ENCODE data around the gene OBSL1.

OBSL1 gene

DNA sequence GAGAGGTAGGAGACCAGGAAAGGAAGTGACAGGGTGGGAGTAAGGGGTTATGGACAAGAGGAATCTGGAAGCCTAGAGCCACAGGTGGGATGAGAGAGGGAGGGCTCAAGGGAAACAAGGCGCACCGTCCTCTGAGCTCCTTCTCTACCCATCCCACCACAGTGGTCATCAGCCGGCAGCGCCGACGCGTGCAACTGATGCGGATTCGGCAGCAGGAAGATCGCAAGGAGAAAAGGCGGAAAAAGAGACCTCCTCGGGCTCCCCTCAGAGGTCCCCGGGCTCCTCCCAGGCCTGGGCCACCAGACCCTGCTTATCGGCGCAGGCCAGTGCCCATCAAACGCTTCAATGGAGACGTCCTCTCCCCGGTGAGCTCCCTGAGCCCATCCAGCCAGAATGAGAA lies 22.3 kb downstream of the OBSL1 start:
- DNase-seq: no peak

DNA sequence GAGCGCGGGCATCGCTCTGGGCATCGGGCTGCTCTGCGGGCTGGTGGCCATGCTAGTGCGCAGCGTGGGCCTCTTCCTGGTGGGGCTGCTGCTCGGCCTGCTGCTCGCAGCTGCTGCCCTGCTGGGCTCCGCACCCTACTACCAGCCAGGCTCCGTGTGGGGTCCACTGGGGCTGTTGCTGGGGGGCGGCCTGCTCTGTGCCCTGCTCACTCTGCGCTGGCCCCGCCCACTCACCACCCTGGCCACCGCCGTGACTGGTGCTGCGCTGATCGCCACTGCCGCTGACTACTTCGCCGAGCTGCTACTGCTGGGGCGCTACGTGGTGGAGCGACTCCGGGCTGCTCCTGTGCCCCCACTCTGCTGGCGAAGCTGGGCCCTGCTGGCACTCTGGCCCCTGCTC lies 23.7 kb downstream of the OBSL1 start:
- no peak for DNase-seq

DNA sequence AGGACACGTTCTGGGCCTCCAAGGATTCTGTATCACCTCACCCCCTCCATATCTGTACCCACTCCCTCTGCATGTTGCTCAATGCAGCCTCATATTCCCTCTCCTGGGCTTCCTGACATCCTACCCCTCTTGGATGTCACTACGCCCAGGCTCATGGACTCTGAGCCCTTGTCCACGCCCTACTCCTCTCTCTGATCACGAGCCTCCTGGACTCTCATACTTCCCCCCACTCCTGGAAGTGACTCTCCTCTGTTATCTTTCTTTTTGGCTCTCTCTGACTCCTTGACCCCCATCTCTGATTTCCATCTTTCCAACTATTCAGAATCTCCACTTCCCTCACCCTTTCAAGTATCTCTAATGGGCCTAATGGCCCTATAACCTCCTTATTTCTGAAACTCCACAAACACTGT lies 25.4 kb downstream of the OBSL1 start:
- DNase-seq: no peak

DNA sequence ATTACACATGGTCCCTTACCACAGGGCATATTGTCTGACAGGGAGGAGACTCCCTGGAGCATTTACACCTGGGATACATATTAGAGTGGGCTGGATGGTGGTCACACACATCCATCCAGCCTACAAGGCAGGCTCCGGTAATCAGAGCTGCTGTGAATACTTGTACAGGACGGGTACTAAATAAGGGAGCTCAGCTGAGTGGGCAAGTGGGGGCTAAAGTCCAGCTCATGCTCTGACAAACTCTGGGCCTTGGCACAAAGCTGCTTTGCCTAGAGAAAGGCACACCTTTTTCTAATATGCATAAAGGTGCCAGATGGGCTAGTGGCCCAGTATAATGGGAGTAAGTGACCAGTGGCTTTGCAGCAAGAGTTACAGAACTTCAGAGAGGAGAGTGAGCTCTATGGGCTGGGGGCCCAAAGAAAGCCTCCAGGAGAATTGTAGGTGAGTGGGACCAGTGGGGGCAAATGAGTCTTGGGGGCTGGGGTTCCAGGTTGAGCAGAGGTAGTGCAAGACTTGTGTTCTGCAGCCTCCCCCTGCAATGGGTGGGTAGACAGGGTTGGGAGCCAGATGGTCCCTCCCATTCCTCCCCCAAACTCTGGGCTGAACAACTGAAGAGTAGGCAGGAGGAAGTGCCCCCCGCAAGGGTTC lies 25.9 kb downstream of the OBSL1 start:
- no peak for DNase-seq

DNA sequence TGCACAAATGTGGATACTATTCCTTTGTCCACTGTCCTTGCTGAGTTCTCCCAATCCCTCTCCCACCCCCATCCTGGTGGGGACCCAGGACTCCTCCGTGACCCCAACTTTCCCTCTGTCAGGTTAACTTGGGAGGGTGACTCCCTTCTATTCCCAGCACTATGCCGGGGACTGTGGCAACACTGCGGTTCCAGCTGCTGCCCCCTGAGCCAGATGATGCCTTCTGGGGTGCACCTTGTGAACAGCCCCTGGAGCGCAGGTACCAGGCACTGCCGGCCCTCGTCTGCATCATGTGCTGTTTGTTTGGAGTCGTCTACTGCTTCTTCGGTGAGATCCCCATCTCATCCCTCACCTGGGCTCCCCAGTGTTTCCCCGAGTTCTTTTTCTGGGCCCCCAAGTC lies 26.8 kb downstream of the OBSL1 start:
- no peak for DNase-seq

DNA sequence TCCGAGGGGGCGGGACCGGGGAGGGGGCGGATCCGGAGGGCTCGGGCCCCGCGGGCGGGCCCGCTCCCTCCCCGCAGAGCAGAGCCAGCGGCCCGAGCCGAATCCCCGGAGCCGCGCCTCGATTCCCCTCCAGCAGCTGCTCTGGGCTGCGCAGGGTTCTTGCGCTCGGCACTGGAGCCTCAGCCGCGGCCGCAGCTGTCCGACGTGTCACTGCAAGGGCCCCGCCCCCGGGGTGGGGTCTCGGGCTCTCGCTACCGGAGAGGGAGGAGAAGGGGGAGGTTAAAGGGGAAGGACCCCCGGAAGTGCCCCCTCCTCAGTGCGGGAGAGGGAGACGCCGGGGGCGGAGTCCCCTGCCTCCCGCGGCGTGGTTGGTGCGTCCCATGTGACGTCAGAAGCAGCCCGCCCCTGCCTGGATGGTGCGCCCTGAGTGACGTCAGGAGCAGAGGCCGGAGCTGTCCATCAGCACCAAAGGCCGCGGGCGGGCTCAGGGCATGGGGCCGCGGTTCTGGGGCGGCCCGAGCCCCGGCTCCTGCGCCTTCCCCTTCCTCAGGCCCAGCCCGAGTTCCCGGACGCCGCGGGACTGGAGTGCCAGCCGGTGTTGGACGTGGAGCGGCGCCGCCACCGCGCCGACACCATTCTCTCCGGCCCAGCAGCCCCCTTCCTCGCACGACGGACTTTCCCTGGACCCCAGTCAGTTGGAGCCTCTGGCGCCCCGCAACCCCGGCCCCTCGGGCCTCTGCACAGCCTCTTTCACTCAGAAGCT lies 27.6 kb downstream of the OBSL1 start, which contains the start of the genes CHPF and TMEM198:
CHPF (minus strand) TSS at position 214 of the 763 bp plus-strand sequence. CDS start 271 bp downstream, outside the sequence.
TMEM198 (plus strand) TSS at position 433 of the 763 bp plus-strand sequence. CDS start 700 bp downstream, outside the sequence.
- peak; percentile 100 for DNase-seq

DNA sequence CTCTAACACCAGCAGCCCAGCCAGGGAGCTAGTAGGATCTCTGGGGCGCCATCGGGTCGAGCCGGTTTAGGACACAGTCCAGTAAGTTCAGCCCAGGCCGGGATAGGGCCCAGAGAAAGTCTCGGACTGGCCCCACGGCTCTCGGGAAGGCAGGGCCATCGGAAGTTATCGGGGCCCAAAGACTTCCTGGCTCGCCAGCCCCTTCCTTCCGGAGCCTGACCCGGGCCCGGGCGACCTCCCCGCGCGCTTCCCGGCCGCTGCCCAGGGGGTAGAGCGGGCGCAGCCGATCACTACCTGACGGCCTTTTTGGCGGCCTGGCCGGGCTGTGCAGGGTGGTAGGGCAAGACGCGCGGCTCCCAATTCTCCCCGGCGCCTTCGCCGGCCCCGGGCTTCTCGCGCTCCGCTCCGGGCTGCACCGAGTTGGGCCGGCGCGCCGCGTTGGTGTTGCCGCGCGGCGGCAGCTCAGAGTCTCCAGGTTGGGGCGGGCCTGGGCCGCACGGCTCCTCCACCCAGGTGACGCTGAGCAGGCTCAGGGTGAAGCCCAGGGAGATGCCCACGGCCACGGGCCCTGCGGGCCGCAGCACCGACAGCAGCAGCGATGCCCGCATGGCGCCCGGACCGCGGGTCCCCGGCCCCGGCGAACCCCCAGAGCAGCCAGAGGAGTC lies 28.3 kb downstream of the OBSL1 start:
- peak; percentile 81 for DNase-seq

DNA sequence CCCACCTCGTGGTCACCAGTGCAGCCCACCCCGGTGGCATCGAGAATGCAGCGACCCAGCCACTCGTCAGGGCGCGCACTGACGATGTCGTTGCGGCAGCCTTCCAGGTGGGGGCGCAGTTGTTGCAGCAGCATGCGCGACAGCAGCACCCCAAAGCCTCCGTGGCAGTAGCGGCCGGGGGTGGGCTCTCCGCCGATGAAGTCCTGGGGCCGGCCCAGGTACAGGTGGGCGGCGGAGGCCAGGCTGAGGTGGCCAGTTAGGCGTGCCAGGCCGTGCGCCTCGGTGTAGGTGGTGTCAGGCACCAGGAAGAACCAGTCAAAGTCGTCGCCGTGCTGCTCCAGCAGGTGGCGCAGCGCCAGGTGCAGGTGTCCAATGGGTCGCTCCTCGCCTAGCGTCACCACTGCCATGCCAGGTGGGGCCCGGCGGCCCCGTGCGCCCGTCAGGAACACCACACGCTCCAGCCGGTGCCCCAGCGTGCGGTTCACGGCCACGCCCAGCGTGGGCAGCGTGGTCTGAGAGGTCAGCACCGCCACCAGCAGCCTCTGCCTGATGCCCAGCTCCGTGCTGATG lies 29.6 kb downstream of the OBSL1 start:
- peak; percentile 94 for DNase-seq

DNA sequence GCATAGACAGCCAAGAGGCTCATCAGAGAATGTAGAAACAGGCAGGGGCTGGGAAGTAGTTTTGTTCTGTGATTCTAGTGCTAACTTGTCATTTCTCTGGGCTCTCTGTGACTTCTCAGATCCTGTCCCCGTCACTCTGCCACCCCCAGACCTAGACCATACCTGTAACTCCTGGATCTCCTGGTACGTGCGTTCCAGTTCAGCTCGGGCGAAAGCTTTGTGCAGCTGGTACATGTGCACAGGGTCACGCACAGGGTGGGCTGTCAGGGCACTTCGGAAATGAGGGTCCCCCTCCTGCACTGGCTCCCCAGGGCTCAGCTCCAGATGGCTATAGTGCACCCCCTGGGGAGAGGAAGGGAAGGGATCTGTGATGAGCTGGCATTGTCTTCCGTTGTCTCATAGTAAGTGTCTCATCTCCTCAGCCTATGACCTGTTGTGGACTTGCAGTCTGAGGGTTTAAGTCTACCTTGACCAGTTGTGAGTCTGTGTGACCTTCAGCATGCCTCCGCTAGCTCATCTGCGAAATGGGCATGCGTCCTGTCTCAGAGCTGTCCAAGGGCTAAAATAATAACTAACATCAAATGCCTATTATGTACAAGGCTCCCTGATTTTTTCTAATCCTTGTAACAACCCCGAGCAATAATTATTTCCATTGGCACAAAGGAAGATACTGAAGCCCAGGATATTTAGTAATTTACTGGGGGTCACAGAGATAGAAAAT lies 30.4 kb downstream of the OBSL1 start:
- no peak for DNase-seq

DNA sequence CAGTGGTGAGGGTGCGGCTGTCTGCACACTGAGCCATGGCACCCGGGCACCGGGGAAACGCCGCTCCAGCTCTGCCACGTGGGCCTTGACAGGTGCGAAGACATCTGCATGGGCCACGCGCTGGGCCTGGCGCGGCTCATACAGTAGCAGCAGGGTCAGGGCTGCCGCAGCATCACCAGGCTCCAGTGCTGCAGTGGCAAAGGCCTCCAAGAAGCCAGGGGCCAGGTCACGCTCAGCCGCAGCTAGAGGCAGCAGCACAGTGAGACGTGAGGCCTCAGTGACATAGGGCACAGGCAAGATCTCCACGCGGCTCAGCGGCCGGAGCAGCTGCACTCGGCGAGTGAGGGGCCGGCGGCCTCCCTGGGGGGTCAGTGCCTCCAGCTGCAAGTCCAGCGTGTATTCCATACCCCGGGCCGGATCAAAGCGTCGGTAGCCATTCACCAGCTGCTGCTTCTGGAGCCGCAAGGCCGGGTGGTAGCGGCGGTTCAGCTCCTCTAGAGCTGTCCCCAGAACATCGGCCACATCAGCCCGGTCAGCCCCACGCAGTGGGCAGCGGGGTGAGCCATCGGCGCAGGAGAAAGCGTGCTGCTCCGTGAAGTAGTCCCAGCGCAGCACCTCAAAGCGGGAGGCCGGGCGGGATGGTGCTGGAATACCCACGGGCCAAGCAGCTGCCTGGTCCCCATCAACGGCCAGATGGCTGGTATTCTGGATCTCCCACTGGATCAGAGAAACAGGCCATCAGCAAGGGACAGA lies 31.2 kb downstream of the OBSL1 start:
- DNase-seq: no peak

DNA sequence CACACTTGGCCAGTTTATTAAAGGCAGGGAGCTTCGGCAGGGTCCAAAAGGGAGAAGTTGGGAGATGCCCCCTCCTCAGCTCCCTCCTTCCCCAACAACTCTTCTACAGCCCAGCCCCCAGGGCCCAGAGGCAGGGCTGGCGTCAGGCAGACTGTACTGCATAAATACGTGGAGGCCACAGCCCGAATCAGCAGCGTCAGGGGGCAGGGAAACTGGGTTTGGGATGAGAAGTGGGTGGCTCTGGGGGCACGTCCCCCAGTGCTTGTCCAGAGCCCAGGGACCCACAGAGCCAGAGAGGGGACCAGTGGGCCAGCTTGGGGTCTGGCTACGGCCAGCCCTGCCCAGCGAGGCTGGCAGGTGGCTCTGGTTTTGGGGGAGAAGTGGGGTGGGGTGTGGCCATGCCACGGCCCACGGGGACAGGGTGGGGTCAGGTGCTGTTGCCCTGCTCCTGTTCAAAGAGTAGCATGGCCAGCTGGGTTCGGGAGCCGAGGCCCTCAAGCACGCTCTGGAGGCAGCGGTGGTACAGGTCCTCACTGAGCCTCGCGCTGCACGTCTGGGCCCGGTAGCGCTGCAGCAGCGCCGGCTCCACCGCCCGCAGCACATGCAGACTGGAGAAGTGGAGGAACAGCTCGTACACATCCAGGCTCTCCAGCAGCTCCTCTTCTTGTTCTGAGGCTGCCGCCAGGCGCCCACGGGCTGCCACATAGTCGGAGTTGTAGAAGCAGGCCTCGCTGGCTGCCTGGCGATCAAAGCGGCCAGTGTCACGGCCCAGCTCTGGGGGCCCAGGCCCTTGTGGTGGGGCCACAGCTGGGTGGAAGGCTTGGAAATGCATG lies 32.2 kb downstream of the OBSL1 start:
- no peak for DNase-seq

DNA sequence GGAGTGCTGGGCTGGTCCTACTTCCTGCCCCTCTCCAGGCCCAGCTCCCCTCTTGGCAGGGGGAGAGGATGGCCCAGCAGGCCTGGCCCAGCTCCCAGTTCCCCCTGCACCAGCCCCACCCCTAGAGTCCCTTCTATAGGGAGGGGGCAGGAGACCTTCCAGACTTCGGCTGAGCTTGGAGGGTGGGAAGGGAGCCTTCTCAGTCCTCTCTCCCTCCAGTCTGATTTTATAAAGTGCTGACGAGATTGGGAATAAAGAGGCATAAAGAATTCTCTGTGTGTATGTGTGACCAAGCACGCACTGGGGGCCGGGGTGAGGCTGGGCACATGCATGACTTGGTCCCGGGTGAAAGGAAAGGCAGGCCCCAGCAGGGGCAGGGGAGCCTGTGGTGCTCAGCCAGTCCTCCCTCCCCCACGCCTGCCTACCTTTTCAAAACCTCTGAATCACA lies 32.8 kb downstream of the OBSL1 start:
- DNase-seq: no peak

DNA sequence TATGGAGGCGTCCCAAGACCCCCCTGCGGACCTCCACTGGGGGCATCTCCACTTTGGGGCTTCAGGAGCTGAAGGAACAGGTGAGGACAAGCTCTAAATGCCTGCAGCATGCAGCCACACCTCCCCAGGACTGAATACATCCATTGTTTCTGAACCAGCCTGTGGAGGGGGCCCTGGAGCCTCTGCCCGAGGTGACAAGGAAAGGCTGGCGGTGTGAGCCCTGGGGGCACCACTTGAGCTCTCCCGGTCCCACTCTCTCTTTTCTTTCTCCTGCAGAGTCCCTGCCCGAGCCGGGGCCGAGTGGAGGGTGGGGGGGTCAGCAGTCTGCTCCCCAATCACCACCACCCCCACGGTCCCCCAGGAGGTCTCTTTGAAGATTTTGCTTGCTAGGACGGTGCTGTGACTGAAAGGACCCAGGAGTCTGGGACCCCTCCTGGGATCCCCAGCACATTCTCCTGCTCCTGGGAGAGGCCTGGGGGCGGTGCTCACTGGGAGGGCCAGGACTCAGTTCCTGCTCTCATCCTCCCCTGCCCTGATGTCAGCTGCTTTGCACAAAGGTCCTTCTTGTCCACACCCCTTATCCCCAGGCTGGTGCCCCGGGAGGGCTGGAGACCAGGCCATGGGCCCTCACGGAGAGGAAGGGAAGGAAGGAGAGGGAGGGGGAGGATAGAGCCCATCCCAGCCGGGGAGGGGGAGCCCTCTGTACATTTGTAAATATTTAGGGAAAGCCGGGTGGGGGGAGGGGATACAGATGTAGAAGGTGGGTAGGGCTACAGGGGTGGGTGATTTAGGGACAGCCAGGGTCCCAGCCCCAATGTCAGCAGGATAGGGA lies 33.5 kb downstream of the OBSL1 start:
- peak; percentile 84 for DNase-seq

DNA sequence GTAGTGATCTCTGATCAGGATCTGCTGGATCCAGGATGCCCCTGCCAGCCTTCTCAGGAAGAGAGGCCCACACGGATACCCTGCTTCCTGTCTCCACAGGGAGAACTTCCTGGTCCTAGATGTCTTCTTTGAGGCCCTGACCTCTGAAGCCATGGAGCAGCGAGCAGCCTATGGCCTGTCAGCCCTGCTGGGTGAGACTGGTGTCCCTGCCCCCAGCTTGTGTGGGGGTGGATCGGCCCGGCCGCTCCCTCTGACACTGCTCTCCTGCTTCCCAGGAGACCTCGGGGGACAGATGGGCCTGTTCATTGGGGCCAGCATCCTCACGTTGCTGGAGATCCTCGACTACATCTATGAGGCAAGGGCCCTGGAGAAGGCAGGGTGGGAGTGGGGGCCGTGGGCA lies 34.4 kb downstream of the OBSL1 start:
- no peak for DNase-seq

DNA sequence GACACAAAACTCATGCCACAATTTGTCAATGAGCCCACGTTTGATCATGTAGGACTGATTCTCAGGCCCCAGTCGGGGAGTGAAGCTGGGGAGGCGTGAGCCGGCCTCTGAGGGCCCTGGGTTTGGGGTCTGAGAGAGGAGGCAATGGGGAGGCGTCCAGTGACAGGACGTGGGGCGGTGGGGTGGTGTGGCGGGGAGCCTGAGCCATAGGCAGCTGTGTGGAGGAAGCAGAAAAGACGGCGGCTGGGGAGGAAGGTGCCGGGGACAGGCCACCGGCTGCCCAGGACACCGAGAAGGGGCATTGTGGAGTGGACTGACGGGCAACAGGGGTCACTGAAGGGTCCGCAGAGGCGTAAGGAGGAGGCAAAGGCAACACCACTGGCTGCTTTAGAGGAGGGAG lies 34.9 kb downstream of the OBSL1 start:
- no peak for DNase-seq

DNA sequence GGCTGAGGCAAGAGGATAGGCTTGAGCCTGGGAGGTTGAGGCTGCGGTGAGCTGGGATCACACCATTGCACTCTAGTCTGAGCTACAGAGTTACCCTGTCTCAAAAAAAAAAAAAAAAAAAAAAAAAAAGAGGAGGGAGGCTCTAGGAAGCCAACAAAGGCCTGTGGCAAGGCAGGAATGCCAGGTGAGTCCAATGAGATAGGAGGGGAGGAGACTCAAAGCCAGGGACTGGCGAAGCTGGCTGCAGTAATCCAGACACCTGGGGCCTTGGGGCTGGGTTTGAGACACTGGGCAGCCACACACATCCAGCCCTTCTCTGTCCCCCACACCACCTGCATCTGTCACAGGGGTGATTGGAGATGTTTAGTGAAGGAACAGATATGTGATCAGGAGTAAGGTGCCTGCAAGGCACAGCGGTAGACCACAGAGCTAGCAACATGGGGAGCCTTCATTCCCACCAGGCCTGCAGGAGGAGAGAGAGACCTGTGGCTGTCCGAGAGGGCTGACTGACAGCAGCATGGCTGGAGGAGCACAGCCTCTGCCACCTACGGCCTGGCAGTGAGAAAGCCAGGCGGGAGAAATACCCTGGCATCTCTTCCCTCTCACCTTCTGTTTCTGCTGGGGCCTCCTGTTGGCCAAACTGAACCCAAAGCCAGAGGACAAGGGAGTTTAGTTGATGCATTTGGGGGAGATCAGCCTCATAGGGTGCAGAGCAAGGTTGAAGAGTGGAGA lies 37.2 kb downstream of the OBSL1 start:
- peak; percentile 70 for DNase-seq

DNA sequence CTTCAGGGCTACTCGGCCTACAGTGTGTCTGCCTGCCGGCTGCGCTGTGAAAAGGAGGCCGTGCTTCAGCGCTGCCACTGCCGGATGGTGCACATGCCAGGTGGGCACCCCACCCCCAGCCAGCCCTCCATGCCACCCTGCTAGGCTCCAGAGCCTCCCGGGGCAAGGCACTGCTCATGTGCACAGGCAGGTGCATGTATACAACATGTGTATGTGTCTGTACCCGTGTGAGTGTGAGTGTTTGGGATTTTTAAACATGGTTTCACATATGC lies 39.0 kb downstream of the OBSL1 start:
- DNase-seq: no peak

DNA sequence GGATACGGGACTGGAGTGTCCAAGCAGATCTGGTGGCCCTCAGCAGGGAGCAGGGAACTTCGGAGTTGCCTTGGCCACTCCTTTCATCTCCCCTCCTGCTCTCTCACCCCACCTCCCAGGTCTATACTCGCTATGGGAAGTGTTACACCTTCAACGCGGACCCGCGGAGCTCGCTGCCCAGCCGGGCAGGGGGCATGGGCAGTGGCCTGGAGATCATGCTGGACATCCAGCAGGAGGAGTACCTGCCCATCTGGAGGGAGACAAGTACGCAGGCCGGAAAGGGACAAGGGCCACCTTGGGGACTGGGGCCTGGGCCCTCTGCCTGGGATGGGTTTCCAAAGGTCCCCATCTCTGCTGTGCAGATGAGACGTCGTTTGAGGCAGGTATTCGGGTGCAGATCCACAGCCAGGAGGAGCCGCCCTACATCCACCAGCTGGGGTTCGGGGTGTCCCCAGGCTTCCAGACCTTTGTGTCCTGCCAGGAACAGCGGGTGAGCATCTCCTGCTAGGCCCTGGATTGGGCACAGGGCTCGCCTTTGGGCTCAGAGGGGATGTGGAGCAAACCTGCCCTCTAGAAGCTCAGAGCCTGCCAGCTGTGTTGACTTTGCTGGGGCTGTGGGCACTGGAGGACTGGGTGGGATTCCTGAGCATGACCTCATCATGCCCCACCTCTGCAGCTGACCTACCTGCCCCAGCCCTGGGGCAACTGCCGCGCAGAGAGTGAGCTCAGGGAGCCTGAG lies 39.5 kb downstream of the OBSL1 start:
- DNase-seq: peak; percentile 79

Data from islet precursor cell (in vitro differentiated cells).